BE2C (cell line): Measurements from ENCODE around the gene IFTAP.

ENCODE experiments used
- DNase-seq: peaks from one replicate; pipeline ENCODE4 v3.0.0-alpha.2; 2020
- H3K27me3 ChIP-seq: fragments of 250-450 bp; sonication (Bioruptor Pico); 2 replicates; pipeline ENCODE4 v1.5.1; 2020; ENCODE audit warnings: mild to moderate bottlenecking
- H3K36me3 ChIP-seq: fragments of 250-450 bp; sonication (Bioruptor Pico); 2 replicates; pipeline ENCODE4 v1.5.1; 2020; ENCODE audit warnings: mild to moderate bottlenecking
- H3K4me1 ChIP-seq: fragments of 250-450 bp; sonication (Bioruptor Pico); 2 replicates; pipeline ENCODE4 v1.5.1; 2020
- H3K4me3 ChIP-seq: 2 replicates; pipeline ENCODE4 v1.5.1; 2011; ENCODE audit warnings: low read depth, low read length
- H3K9me3 ChIP-seq: fragments of 250-450 bp; sonication (Bioruptor Pico); 2 replicates; pipeline ENCODE4 v1.5.1; 2020
- CTCF ChIP-seq: IDR thresholded peaks from 2 replicates; pipeline ENCODE4 v1.5.1; 2012; ENCODE audit warnings: mild to moderate bottlenecking, low read depth, low read length

Gene IFTAP

GRCh38 chr11:36577373-36577772, 16.9 kb upstream of the IFTAP start:
- DNase-seq: no peak
- TF ChIP-seq CTCF: no peak
- H3K4me1 ChIP-seq: no peaks in the 10 kb centered on the region
- no peak overlapping the region for H3K4me3 ChIP-seq
- no peaks in the 10 kb centered on the region for H3K36me3 ChIP-seq
- H3K27me3 ChIP-seq: no peaks in the 10 kb centered on the region
- H3K9me3 ChIP-seq: no peaks in the 10 kb centered on the region

GRCh38 chr11:36577859-36578258, 16.4 kb upstream of the IFTAP start:
- TF ChIP-seq CTCF: no peak
- Histone ChIP-seq H3K9me3 (no peaks in the 10 kb centered on the region), H3K36me3 (no peaks in the 10 kb centered on the region), H3K4me3 (no peak overlapping the region), H3K27me3 (no peaks in the 10 kb centered on the region), H3K4me1 (no peaks in the 10 kb centered on the region)
- DNase-seq: no peak

- Histone ChIP-seq H3K27me3 (no peaks in the 10 kb centered on the region), H3K36me3 (no peaks in the 10 kb centered on the region)
- TF ChIP-seq CTCF: no peak
These were observed 15.8 kb upstream of the IFTAP start for GRCh38 chr11:36578458-36578857.

GRCh38 chr11:36581536-36581935, 12.8 kb upstream of the IFTAP start:
- H3K27me3 ChIP-seq: no peaks in the 10 kb centered on the region
- H3K4me1 ChIP-seq: no peaks in the 10 kb centered on the region
- no peak for TF ChIP-seq CTCF
- no peaks in the 10 kb centered on the region for H3K9me3 ChIP-seq
- no peaks in the 10 kb centered on the region for H3K36me3 ChIP-seq
- no peak overlapping the region for H3K4me3 ChIP-seq
- no peak for DNase-seq

More at GRCh38 chr11:36578458-36578857, 15.8 kb upstream of the IFTAP start:
- DNase-seq: no peak
- Histone ChIP-seq H3K4me1 (no peaks in the 10 kb centered on the region), H3K4me3 (no peak overlapping the region), H3K9me3 (no peaks in the 10 kb centered on the region)

- H3K9me3 ChIP-seq: no peaks in the 10 kb centered on the region
- H3K27me3 ChIP-seq: no peaks in the 10 kb centered on the region
- no peak overlapping the region for H3K4me3 ChIP-seq
- no peak for DNase-seq
- TF ChIP-seq CTCF: no peak
- no peaks in the 10 kb centered on the region for H3K36me3 ChIP-seq
- H3K4me1 ChIP-seq: no peaks in the 10 kb centered on the region
These were observed 10.6 kb upstream of the IFTAP start for GRCh38 chr11:36583667-36584066.

GRCh38 chr11:36586543-36586942, 7.8 kb upstream of the IFTAP start:
- DNase-seq: no peak
- no peaks in the 10 kb centered on the region for H3K4me1 ChIP-seq
- no peaks in the 10 kb centered on the region for H3K27me3 ChIP-seq
- no peaks in the 10 kb centered on the region for H3K36me3 ChIP-seq
- TF ChIP-seq CTCF: no peak
- H3K9me3 ChIP-seq: no peaks in the 10 kb centered on the region
- H3K4me3 ChIP-seq: no peak overlapping the region
